SK-N-SH treated with all-trans-retinoic acid at 6 μM for 48 hours (cell line): ENCODE data around the gene PSMD14.

Experiments
- ATAC-seq: fragments of 200-7000 bp; cut with Tn5 transposase; 3 replicates; pipeline ENCODE4 v1.9.1; 2020; ENCODE audit warnings: mild to moderate bottlenecking, moderate library complexity
- ARNTL ChIP-seq: fragments of 450-650 bp; formaldehyde crosslinking; IDR thresholded peaks from 2 replicates; pipeline ENCODE4 v1.5.0; 2020; ENCODE audit warnings: low read depth, mild to moderate bottlenecking, moderate library complexity, borderline replicate concordance
- BACH2 ChIP-seq: fragments of 250-450 bp; sonication (Bioruptor Pico); IDR thresholded peaks from 2 replicates; pipeline ENCODE4 v1.9.0; 2021; ENCODE audit warnings: mild to moderate bottlenecking, borderline replicate concordance
- CSDC2 ChIP-seq: fragments of 250-450 bp; sonication (Bioruptor Pico); IDR thresholded peaks from 2 replicates; pipeline ENCODE4 v1.5.0; 2020; ENCODE audit warnings: mild to moderate bottlenecking, moderate library complexity
- ESRRG ChIP-seq: fragments of 250-450 bp; sonication (Bioruptor Pico); IDR thresholded peaks from 2 replicates; pipeline ENCODE4 v1.6.1; 2021; ENCODE audit warnings: mild to moderate bottlenecking
- GLIS3 ChIP-seq: fragments of 250-450 bp; sonication (Bioruptor Pico); IDR thresholded peaks from 2 replicates; pipeline ENCODE4 v1.5.0; 2020; ENCODE audit warnings: mild to moderate bottlenecking, moderate library complexity
- ISL1 ChIP-seq: fragments of 250-450 bp; sonication (Bioruptor Pico); IDR thresholded peaks from 2 replicates; pipeline ENCODE4 v2.1.2; 2022; ENCODE audit warnings: mild to moderate bottlenecking, moderate library complexity
- OSR1 ChIP-seq: fragments of 250-450 bp; sonication (Bioruptor Pico); IDR thresholded peaks from 2 replicates; pipeline ENCODE4 v1.8.0; 2022; ENCODE audit warnings: moderate library complexity, mild to moderate bottlenecking, inconsistent platforms
- PPARA ChIP-seq: fragments of 250-450 bp; sonication (Bioruptor Pico); IDR thresholded peaks from 2 replicates; pipeline ENCODE4 v1.5.0; 2020; ENCODE audit warnings: mild to moderate bottlenecking, borderline replicate concordance
- SNAI2 ChIP-seq: fragments of 250-450 bp; sonication (Bioruptor Pico); IDR thresholded peaks from 2 replicates; pipeline ENCODE4 v1.5.0; 2020; ENCODE audit warnings: mild to moderate bottlenecking, moderate library complexity
- TCF4 ChIP-seq: fragments of 250-450 bp; sonication (Bioruptor Pico); IDR thresholded peaks from 2 replicates; pipeline ENCODE4 v1.8.0; 2021; ENCODE audit warnings: mild to moderate bottlenecking, moderate library complexity, borderline replicate concordance
- TOX ChIP-seq: fragments of 250-450 bp; sonication (Bioruptor Pico); IDR thresholded peaks from 2 replicates; pipeline ENCODE4 v1.8.0; 2021; ENCODE audit warnings: mild to moderate bottlenecking, moderate library complexity, borderline replicate concordance
- ZC3H10 ChIP-seq: fragments of 250-450 bp; sonication (Bioruptor Pico); IDR thresholded peaks from 2 replicates; pipeline ENCODE4 v1.5.1; 2021; ENCODE audit warnings: mild to moderate bottlenecking, moderate library complexity
- ZFP3 ChIP-seq: fragments of 250-450 bp; sonication (Bioruptor Pico); IDR thresholded peaks from 2 replicates; pipeline ENCODE4 v1.5.0; 2020; ENCODE audit warnings: mild to moderate bottlenecking, moderate library complexity
- ZFP30 ChIP-seq: fragments of 450-650 bp; formaldehyde crosslinking; IDR thresholded peaks from 2 replicates; pipeline ENCODE4 v1.5.0; 2022; ENCODE audit warnings: mild to moderate bottlenecking, moderate library complexity
- ZNF565 ChIP-seq: fragments of 450-650 bp; formaldehyde crosslinking; conservative IDR thresholded peaks from 2 replicates; pipeline ENCODE4 v1.5.0; 2020; ENCODE audit warnings: low read depth, mild to moderate bottlenecking, moderate library complexity
- ZNF70 ChIP-seq: fragments of 450-650 bp; formaldehyde crosslinking; IDR thresholded peaks from 2 replicates; pipeline ENCODE4 v1.5.0; 2020; ENCODE audit warnings: mild to moderate bottlenecking, moderate library complexity
- ZNF8 ChIP-seq: fragments of 450-650 bp; formaldehyde crosslinking; IDR thresholded peaks from 2 replicates; pipeline ENCODE4 v1.5.0; 2020; ENCODE audit warnings: mild to moderate bottlenecking, moderate library complexity
- TF ChIP-seq, protein P1 (sequence below): fragments of 250-450 bp; sonication (Bioruptor Pico); IDR thresholded peaks from 2 replicates; pipeline ENCODE4 v1.8.0; 2021; ENCODE audit warnings: low read depth, mild to moderate bottlenecking, moderate library complexity, borderline replicate concordance
- TF ChIP-seq, protein P2 (sequence below): fragments of 250-450 bp; sonication (Bioruptor Pico); IDR thresholded peaks from 2 replicates; pipeline ENCODE4 v1.8.0; 2020; ENCODE audit warnings: mild to moderate bottlenecking, moderate library complexity, borderline replicate concordance
- TF ChIP-seq, protein P3 (sequence below): fragments of 250-450 bp; sonication (Bioruptor Pico); IDR thresholded peaks from 2 replicates; pipeline ENCODE4 v1.5.1; 2020; ENCODE audit warnings: low read depth, mild to moderate bottlenecking, moderate library complexity
- TF ChIP-seq, protein P4 (sequence below): fragments of 250-450 bp; sonication (Bioruptor Pico); IDR thresholded peaks from 2 replicates; pipeline ENCODE4 v1.5.0; 2020; ENCODE audit warnings: mild to moderate bottlenecking, moderate library complexity
- TF ChIP-seq, protein P5 (sequence below): fragments of 250-450 bp; sonication (Bioruptor Pico); IDR thresholded peaks from 2 replicates; pipeline ENCODE4 v1.5.1; 2021; ENCODE audit warnings: mild to moderate bottlenecking, moderate library complexity

Gene PSMD14

DNA sequence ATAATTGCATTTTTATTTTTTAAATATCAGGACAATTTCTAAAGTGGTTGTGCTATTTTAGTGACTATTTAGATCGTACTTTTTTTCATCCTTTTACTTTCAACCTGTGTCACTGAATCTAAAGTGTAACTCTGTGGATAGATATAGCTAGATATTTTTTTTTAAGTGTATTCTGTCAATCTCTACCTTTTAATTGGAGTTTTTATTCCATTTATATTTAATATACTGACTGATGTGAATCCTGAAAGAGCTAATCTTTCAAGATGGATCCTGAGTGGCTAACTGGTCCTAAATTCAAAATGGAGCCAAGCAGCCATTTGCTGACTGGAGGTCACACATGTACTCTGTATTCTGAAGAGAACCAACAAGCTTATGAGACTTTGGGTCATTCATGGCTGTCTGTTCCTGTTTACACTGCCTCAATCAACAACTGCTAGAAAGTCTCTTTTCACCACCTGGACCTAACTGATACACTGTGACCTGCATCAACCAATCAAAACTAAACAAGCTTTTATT, 4.6 kb upstream of the PSMD14 start (continued):
- TF ChIP-seq, protein P1, sequence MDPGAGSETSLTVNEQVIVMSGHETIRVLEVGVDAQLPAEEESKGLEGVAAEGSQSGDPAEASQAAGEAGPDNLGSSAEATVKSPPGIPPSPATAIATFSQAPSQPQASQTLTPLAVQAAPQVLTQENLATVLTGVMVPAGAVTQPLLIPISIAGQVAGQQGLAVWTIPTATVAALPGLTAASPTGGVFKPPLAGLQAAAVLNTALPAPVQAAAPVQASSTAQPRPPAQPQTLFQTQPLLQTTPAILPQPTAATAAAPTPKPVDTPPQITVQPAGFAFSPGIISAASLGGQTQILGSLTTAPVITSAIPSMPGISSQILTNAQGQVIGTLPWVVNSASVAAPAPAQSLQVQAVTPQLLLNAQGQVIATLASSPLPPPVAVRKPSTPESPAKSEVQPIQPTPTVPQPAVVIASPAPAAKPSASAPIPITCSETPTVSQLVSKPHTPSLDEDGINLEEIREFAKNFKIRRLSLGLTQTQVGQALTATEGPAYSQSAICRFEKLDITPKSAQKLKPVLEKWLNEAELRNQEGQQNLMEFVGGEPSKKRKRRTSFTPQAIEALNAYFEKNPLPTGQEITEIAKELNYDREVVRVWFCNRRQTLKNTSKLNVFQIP (CRISPR knock-in tag), result no peak
- TF ChIP-seq TCF4 (CRISPR knock-in tag), result no peak
- no peak for TF ChIP-seq ZNF70
- no peak for TF ChIP-seq CSDC2 (CRISPR knock-in tag)
- TF ChIP-seq ZC3H10 (CRISPR knock-in tag), result no peak
- TF ChIP-seq, protein P2, sequence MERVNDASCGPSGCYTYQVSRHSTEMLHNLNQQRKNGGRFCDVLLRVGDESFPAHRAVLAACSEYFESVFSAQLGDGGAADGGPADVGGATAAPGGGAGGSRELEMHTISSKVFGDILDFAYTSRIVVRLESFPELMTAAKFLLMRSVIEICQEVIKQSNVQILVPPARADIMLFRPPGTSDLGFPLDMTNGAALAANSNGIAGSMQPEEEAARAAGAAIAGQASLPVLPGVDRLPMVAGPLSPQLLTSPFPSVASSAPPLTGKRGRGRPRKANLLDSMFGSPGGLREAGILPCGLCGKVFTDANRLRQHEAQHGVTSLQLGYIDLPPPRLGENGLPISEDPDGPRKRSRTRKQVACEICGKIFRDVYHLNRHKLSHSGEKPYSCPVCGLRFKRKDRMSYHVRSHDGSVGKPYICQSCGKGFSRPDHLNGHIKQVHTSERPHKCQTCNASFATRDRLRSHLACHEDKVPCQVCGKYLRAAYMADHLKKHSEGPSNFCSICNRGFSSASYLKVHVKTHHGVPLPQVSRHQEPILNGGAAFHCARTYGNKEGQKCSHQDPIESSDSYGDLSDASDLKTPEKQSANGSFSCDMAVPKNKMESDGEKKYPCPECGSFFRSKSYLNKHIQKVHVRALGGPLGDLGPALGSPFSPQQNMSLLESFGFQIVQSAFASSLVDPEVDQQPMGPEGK (CRISPR knock-in tag), result no peak
- TF ChIP-seq TOX (CRISPR knock-in tag), result no peak
- no peak for TF ChIP-seq ZFP30
- TF ChIP-seq ZNF565 (CRISPR knock-in tag), result no peak
- TF ChIP-seq PPARA (CRISPR knock-in tag), result no peak
- TF ChIP-seq, protein P3, sequence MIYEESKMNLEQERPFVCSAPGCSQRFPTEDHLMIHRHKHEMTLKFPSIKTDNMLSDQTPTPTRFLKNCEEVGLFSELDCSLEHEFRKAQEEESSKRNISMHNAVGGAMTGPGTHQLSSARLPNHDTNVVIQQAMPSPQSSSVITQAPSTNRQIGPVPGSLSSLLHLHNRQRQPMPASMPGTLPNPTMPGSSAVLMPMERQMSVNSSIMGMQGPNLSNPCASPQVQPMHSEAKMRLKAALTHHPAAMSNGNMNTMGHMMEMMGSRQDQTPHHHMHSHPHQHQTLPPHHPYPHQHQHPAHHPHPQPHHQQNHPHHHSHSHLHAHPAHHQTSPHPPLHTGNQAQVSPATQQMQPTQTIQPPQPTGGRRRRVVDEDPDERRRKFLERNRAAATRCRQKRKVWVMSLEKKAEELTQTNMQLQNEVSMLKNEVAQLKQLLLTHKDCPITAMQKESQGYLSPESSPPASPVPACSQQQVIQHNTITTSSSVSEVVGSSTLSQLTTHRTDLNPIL (CRISPR knock-in tag), result no peak
- no peak for TF ChIP-seq ISL1 (CRISPR knock-in tag)

GRCh38 chr2:161306919-161307318, 1.3 kb upstream of the PSMD14 start:
- ATAC-seq, result no peak
- no peak for TF ChIP-seq ARNTL (CRISPR knock-in tag)
- no peak for TF ChIP-seq ZC3H10 (CRISPR knock-in tag)
- no peak for TF ChIP-seq SNAI2 (CRISPR knock-in tag)
- TF ChIP-seq ESRRG, result no peak
- no peak for TF ChIP-seq TCF4 (CRISPR knock-in tag)
- no peak for TF ChIP-seq OSR1 (CRISPR knock-in tag)
- no peak for TF ChIP-seq TOX (CRISPR knock-in tag)
- TF ChIP-seq, protein P3 (CRISPR knock-in tag), result no peak
- no peak for TF ChIP-seq ZFP30
- TF ChIP-seq CSDC2 (CRISPR knock-in tag), result no peak
- TF ChIP-seq, protein P4, sequence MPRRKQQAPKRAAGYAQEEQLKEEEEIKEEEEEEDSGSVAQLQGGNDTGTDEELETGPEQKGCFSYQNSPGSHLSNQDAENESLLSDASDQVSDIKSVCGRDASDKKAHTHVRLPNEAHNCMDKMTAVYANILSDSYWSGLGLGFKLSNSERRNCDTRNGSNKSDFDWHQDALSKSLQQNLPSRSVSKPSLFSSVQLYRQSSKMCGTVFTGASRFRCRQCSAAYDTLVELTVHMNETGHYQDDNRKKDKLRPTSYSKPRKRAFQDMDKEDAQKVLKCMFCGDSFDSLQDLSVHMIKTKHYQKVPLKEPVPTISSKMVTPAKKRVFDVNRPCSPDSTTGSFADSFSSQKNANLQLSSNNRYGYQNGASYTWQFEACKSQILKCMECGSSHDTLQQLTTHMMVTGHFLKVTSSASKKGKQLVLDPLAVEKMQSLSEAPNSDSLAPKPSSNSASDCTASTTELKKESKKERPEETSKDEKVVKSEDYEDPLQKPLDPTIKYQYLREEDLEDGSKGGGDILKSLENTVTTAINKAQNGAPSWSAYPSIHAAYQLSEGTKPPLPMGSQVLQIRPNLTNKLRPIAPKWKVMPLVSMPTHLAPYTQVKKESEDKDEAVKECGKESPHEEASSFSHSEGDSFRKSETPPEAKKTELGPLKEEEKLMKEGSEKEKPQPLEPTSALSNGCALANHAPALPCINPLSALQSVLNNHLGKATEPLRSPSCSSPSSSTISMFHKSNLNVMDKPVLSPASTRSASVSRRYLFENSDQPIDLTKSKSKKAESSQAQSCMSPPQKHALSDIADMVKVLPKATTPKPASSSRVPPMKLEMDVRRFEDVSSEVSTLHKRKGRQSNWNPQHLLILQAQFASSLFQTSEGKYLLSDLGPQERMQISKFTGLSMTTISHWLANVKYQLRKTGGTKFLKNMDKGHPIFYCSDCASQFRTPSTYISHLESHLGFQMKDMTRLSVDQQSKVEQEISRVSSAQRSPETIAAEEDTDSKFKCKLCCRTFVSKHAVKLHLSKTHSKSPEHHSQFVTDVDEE (CRISPR knock-in tag), result no peak
- TF ChIP-seq ZNF70, result no peak
- no peak for TF ChIP-seq ZNF8 (CRISPR knock-in tag)
- TF ChIP-seq, protein P5, sequence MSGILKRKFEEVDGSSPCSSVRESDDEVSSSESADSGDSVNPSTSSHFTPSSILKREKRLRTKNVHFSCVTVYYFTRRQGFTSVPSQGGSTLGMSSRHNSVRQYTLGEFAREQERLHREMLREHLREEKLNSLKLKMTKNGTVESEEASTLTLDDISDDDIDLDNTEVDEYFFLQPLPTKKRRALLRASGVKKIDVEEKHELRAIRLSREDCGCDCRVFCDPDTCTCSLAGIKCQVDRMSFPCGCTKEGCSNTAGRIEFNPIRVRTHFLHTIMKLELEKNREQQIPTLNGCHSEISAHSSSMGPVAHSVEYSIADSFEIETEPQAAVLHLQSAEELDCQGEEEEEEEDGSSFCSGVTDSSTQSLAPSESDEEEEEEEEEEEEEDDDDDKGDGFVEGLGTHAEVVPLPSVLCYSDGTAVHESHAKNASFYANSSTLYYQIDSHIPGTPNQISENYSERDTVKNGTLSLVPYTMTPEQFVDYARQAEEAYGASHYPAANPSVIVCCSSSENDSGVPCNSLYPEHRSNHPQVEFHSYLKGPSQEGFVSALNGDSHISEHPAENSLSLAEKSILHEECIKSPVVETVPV (CRISPR knock-in tag), result no peak
- TF ChIP-seq PPARA (CRISPR knock-in tag), result no peak
- no peak for TF ChIP-seq GLIS3 (CRISPR knock-in tag)
- TF ChIP-seq ISL1 (CRISPR knock-in tag), result no peak
- TF ChIP-seq, protein P1 (CRISPR knock-in tag), result no peak
- no peak for TF ChIP-seq ZFP3 (CRISPR knock-in tag)
- TF ChIP-seq BACH2 (CRISPR knock-in tag), result no peak
- TF ChIP-seq, all 23 proteins: peak for 0
